Natural killer cell treated with Interleukin-12 subunit alpha and Interleukin-12 subunit beta and Interleukin-15 and Interleukin-18, amount 100 ng/mL, for 72 hours (primary cell): ENCODE measurements around the gene PRKAR1B. TPM values are rescaled to one million over a fixed set of nuclear protein-coding genes. Genes with fewer than 3 reads are reported as not detected.
"Not testable (repeated sequence)": the region's sequence is repeated elsewhere in the genome, so short reads cannot be mapped to it uniquely, and the experiment has no call there.

Experiments used
- ATAC-seq, 2 donors: fragments of 150-1000 bp; cut with Tn5 transposase in 1 of 2; sonication (Bioruptor Pico), chemical (Tn5 transposase) in 1 of 2; 2 replicates each; pipeline ENCODE4 v1.10.0; 2021
- DNase-seq: peaks from one replicate; pipeline ENCODE4 v3.0.0; 2022; ENCODE audit warnings: low spot score
- H3K27ac Mint-ChIP-seq, 2 donors: 1 replicate in 1 of 2; 2 replicates in 1 of 2; pipeline ENCODE4 v1.8.0; 2022; ENCODE audit warnings: mixed read lengths in 2 of 2, mild to moderate bottlenecking in 1 of 2, moderate library complexity in 1 of 2
- H3K27me3 Mint-ChIP-seq, 2 donors: 1 replicate in 1 of 2; 2 replicates in 1 of 2; pipeline ENCODE4 v1.8.0; 2022; ENCODE audit warnings: mixed read lengths in 2 of 2
- H3K36me3 Mint-ChIP-seq: one replicate; pipeline ENCODE4 v1.8.0; 2022; ENCODE audit warnings: mixed read lengths
- H3K4me1 Mint-ChIP-seq, 2 donors: 1 replicate in 1 of 2; 2 replicates in 1 of 2; pipeline ENCODE4 v1.8.0; 2022; ENCODE audit warnings: low read depth in 2 of 2, mixed read lengths in 2 of 2, mild to moderate bottlenecking in 1 of 2
- H3K4me3 Mint-ChIP-seq: one replicate; pipeline ENCODE4 v1.8.0; 2022; ENCODE audit warnings: mixed read lengths
- H3K9me3 Mint-ChIP-seq: 2 replicates; pipeline ENCODE4 v1.8.0; 2022; ENCODE audit warnings: mixed read lengths
- total RNA-seq, 2 donors: library from RNA; stranded (reverse); gene quantifications; one replicate each; pipeline ENCODE4 v1.2.3, GENCODE V29; 2022

PRKAR1B gene
- total RNA-seq, 2 donors from 2014 or later, result 9.8 to 31.9 TPM

- DNase-seq, result no peak
- peaks cover 11% of the 10 kb centered on the region for H3K9me3 Mint-ChIP-seq
- ATAC-seq, result peak in 1 of 2 donors; percentile 29
- peaks cover 21% of the 10 kb centered on the region for H3K36me3 Mint-ChIP-seq
- peaks cover 29 to 34% of the 10 kb centered on the region in 2 donors for H3K4me1 Mint-ChIP-seq
- H3K4me3 Mint-ChIP-seq, result peak overlapping the region; percentile 72
- H3K27ac Mint-ChIP-seq, result peak overlapping the region; percentile 72 to 83
- no peaks in the 10 kb centered on the region for H3K27me3 Mint-ChIP-seq
Observed at GRCh38 chr7:617614-618538, 109.2 kb downstream of the PRKAR1B start.

- H3K4me3 Mint-ChIP-seq, result no peak overlapping the region
- peaks cover 11% of the 10 kb centered on the region for H3K9me3 Mint-ChIP-seq
- peaks cover 31 to 48% of the 10 kb centered on the region in 2 donors for H3K4me1 Mint-ChIP-seq
- H3K27ac Mint-ChIP-seq, result no peak overlapping the region
- no peaks in the 10 kb centered on the region for H3K36me3 Mint-ChIP-seq
- H3K27me3 Mint-ChIP-seq, result no peaks in the 10 kb centered on the region
- DNase-seq (peak; percentile 44), ATAC-seq (no peak)
Observed at GRCh38 chr7:613442-614140, 113.5 kb downstream of the PRKAR1B start.

- H3K27me3 Mint-ChIP-seq, ATAC-seq, H3K36me3 Mint-ChIP-seq, DNase-seq: not testable (repeated sequence)
- Mint-ChIP-seq H3K27ac (peak overlapping the region; percentile 1 to 38), H3K9me3 (peaks cover 11% of the 10 kb centered on the region), H3K4me3 (peak overlapping the region; percentile 4), H3K4me1 (peaks cover 25 to 40% of the 10 kb centered on the region in 2 donors)
Observed at GRCh38 chr7:611837-612236, 115.2 kb downstream of the PRKAR1B start.

GRCh38 chr7:611281-611810, 115.7 kb downstream of the PRKAR1B start:
- Mint-ChIP-seq H3K4me1 (peaks cover 25 to 38% of the 10 kb centered on the region in 2 donors), H3K4me3 (no peak overlapping the region), H3K27me3 (no peaks in the 10 kb centered on the region), H3K27ac (peak overlapping the region; percentile 38 to 72), H3K9me3 (peaks cover 11% of the 10 kb centered on the region), H3K36me3 (no peaks in the 10 kb centered on the region)
- DNase-seq (no peak), ATAC-seq (no peak)

- H3K27me3 Mint-ChIP-seq, result no peaks in the 10 kb centered on the region
- ATAC-seq (peak in 1 of 2 donors; percentile 45), DNase-seq (no peak)
- H3K9me3 Mint-ChIP-seq, result peaks cover 11% of the 10 kb centered on the region
- peaks cover 25 to 38% of the 10 kb centered on the region in 2 donors for H3K4me1 Mint-ChIP-seq
- H3K27ac Mint-ChIP-seq, result peak overlapping the region; percentile 38 to 72
- no peaks in the 10 kb centered on the region for H3K36me3 Mint-ChIP-seq
- peak overlapping the region; percentile 34 for H3K4me3 Mint-ChIP-seq
Observed at GRCh38 chr7:610531-611280, 116.4 kb downstream of the PRKAR1B start.

- H3K27ac Mint-ChIP-seq, result peak overlapping the region; percentile 38 to 72
- no peak for ATAC-seq
- peaks cover 26 to 42% of the 10 kb centered on the region in 2 donors for H3K4me1 Mint-ChIP-seq
- H3K9me3 Mint-ChIP-seq, result peaks cover 11% of the 10 kb centered on the region
- H3K36me3 Mint-ChIP-seq, result no peaks in the 10 kb centered on the region
- H3K27me3 Mint-ChIP-seq, result no peaks in the 10 kb centered on the region
- no peak overlapping the region for H3K4me3 Mint-ChIP-seq
- DNase-seq, result no peak
Observed at GRCh38 chr7:610141-610530, 116.9 kb downstream of the PRKAR1B start.

- Mint-ChIP-seq H3K36me3 (no peaks in the 10 kb centered on the region), H3K27ac (peak overlapping the region; percentile 38 to 72), H3K9me3 (peaks cover 11% of the 10 kb centered on the region), H3K4me1 (peaks cover 33 to 45% of the 10 kb centered on the region in 2 donors), H3K27me3 (no peaks in the 10 kb centered on the region), H3K4me3 (no peak overlapping the region)
- DNase-seq (no peak), ATAC-seq (no peak)
Observed at GRCh38 chr7:609365-609764, 117.7 kb downstream of the PRKAR1B start.

GRCh38 chr7:608954-609353, 118.1 kb downstream of the PRKAR1B start:
- peaks cover 11% of the 10 kb centered on the region for H3K9me3 Mint-ChIP-seq
- H3K4me1 Mint-ChIP-seq, result peaks cover 37 to 49% of the 10 kb centered on the region in 2 donors
- H3K27ac Mint-ChIP-seq, result peak overlapping the region in 1 of 2 donors; percentile 38
- peak; percentile 55 for DNase-seq
- ATAC-seq, result no peak
- no peak overlapping the region for H3K4me3 Mint-ChIP-seq
- no peaks in the 10 kb centered on the region for H3K36me3 Mint-ChIP-seq
- no peaks in the 10 kb centered on the region for H3K27me3 Mint-ChIP-seq

GRCh38 chr7:608361-608760, 118.7 kb downstream of the PRKAR1B start:
- Mint-ChIP-seq H3K27ac (peak overlapping the region; percentile 19 to 37), H3K4me3 (no peak overlapping the region), H3K27me3 (no peaks in the 10 kb centered on the region), H3K4me1 (peaks cover 43 to 54% of the 10 kb centered on the region in 2 donors), H3K36me3 (no peaks in the 10 kb centered on the region), H3K9me3 (peaks cover 11% of the 10 kb centered on the region)
- ATAC-seq (no peak), DNase-seq (peak; percentile 35)

GRCh38 chr7:607938-608337, 119.1 kb downstream of the PRKAR1B start:
- H3K36me3 Mint-ChIP-seq, result no peaks in the 10 kb centered on the region
- H3K9me3 Mint-ChIP-seq, result peaks cover 11% of the 10 kb centered on the region
- H3K4me3 Mint-ChIP-seq, result no peak overlapping the region

GRCh38 chr7:605661-606450, 121.2 kb downstream of the PRKAR1B start:
- peak overlapping the region; percentile 27 to 100 for H3K27ac Mint-ChIP-seq
- no peak for ATAC-seq
- H3K36me3 Mint-ChIP-seq, result no peaks in the 10 kb centered on the region
- no peak overlapping the region for H3K4me3 Mint-ChIP-seq
- DNase-seq, result no peak
- no peaks in the 10 kb centered on the region for H3K27me3 Mint-ChIP-seq
- H3K9me3 Mint-ChIP-seq, result no peaks in the 10 kb centered on the region
- H3K4me1 Mint-ChIP-seq, result peaks cover 50 to 57% of the 10 kb centered on the region in 2 donors

More at GRCh38 chr7:607938-608337, 119.1 kb downstream of the PRKAR1B start:
- ATAC-seq (no peak), DNase-seq (peak; percentile 44)
- Mint-ChIP-seq H3K27me3 (no peaks in the 10 kb centered on the region), H3K27ac (peak overlapping the region; percentile 19 to 37), H3K4me1 (peaks cover 48 to 58% of the 10 kb centered on the region in 2 donors)

- Mint-ChIP-seq H3K27ac (peak overlapping the region; percentile 97 to 100), H3K4me1 (peaks cover 45 to 55% of the 10 kb centered on the region in 2 donors), H3K4me3 (peak overlapping the region; percentile 88), H3K27me3 (no peaks in the 10 kb centered on the region), H3K9me3 (no peaks in the 10 kb centered on the region), H3K36me3 (no peaks in the 10 kb centered on the region)
- ATAC-seq (no peak), DNase-seq (no peak)
Observed at GRCh38 chr7:604884-605531, 122.1 kb downstream of the PRKAR1B start.
